GM12892 (cell line): ENCODE data around the gene RBPJ.

ENCODE experiments used
- POLR2A ChIP-seq: IDR thresholded peaks from 2 replicates; pipeline ENCODE4 v1.6.1; 2011; ENCODE audit warnings: low read depth, low read length, control low read depth
- POLR2AphosphoS5 ChIP-seq: IDR thresholded peaks from 2 replicates; pipeline ENCODE4 v1.6.1; 2011; ENCODE audit warnings: low read depth, low read length, control low read depth
- TAF1 ChIP-seq: IDR thresholded peaks from 2 replicates; pipeline ENCODE4 v1.6.1; 2011; ENCODE audit warnings: low read depth, mild to moderate bottlenecking, control low read depth, low read length, borderline replicate concordance

GRCh38 chr4:26303008-26303407, 17.8 kb upstream of the RBPJ start:
- TF ChIP-seq POLR2AphosphoS5 (no peak), POLR2A (no peak), TAF1 (no peak)
